Measurements from ENCODE around the gene ST3GAL3.

DNA sequence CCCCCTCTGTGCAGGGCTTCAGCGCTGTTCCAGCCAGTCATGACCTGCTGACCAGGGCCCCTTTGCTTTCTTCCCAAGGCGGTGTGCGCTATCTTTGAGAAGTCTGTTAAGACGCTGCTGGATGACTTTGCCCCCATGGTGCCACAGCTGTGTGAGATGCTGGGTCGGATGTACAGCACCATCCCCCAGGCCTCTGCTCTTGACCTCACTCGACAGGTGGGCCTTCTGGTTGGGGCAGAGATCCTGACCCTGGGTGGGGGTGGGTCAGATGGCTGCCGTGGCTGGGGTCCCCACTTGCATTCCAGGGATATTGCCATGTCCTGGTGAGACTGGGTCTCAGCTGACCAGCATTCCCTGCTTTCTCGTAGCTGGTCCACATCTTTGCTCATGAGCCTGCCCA, 253.5 kb downstream of the ST3GAL3 start:
- TF ChIP-seq, protein P1, sequence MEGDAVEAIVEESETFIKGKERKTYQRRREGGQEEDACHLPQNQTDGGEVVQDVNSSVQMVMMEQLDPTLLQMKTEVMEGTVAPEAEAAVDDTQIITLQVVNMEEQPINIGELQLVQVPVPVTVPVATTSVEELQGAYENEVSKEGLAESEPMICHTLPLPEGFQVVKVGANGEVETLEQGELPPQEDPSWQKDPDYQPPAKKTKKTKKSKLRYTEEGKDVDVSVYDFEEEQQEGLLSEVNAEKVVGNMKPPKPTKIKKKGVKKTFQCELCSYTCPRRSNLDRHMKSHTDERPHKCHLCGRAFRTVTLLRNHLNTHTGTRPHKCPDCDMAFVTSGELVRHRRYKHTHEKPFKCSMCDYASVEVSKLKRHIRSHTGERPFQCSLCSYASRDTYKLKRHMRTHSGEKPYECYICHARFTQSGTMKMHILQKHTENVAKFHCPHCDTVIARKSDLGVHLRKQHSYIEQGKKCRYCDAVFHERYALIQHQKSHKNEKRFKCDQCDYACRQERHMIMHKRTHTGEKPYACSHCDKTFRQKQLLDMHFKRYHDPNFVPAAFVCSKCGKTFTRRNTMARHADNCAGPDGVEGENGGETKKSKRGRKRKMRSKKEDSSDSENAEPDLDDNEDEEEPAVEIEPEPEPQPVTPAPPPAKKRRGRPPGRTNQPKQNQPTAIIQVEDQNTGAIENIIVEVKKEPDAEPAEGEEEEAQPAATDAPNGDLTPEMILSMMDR (IDR thresholded peaks at IDR 0.05): no peak
- no peak for TF ChIP-seq EZH2 (IDR thresholded peaks at IDR 0.05)
